GM21360 (cell line): ENCODE results near the gene MYH14.

Experiments
- ATAC-seq: cut with Tn5 transposase; IDR thresholded peaks from one replicate; pipeline ENCODE4 v1.9.1; 2021; ENCODE audit warnings: mild to moderate bottlenecking, moderate library complexity; ENCODE audit not compliant: unreplicated experiment

Gene MYH14

DNA sequence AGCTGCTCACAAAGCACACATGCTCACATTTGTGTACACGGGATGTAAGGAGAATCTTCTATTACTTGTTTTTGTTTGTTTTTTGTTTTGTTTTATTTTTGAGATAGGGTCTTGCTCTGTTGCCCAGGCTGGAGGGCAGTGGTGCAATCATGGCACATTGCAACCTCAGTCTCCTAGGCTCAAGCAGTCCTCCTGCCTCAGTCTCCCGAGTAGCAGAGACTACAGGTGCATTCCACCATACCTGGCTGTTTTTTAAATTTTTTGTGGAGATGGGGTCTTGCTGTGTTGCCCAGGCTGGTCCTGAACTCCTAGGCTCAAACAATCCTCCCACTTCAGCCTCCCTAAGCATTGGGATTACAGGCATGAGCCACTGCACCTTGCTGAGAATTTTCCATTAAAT lies 83.9 kb downstream of the MYH14 start:
- no peak for ATAC-seq

DNA sequence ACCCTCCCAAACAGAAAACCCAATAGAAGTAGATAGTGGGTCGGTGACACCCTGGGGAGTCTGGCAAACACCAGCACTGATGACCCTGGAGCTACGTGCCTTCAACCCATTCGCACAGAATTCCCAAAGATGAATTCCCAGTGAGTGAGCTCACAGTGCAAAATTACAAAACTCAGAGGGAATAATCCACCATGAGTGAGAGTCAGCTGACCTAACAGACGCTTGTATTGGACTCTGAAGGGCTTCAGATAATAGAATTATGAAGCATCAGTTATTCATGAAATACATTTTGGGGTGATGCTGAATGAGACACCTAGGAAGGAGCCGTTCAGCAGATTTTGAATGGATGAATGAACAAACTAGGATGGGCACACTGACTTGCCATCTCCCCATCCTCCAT lies 85.5 kb downstream of the MYH14 start:
- ATAC-seq: no peak

- no peak for ATAC-seq
Measured at GRCh38 chr19:50290011-50290410, 86.6 kb downstream of the MYH14 start.

DNA sequence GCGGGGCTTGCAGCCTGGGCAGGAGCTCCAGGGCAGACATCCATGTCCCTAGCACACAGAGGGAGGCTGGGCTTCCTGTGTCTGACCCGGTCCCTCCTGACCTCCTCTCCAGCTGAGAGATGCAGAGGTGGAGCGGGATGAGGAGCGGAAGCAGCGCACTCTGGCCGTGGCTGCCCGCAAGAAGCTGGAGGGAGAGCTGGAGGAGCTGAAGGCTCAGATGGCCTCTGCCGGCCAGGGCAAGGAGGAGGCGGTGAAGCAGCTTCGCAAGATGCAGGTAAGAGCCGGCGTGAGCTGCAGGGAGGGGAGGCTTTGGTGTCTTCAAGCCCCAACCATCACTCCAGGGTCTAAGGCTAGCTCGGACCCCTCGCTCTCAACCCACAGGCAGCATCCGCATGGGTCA lies 87.4 kb downstream of the MYH14 start:
- ATAC-seq: no peak

- no peak for ATAC-seq
Measured at GRCh38 chr19:50292216-50292827, 88.9 kb downstream of the MYH14 start.

DNA sequence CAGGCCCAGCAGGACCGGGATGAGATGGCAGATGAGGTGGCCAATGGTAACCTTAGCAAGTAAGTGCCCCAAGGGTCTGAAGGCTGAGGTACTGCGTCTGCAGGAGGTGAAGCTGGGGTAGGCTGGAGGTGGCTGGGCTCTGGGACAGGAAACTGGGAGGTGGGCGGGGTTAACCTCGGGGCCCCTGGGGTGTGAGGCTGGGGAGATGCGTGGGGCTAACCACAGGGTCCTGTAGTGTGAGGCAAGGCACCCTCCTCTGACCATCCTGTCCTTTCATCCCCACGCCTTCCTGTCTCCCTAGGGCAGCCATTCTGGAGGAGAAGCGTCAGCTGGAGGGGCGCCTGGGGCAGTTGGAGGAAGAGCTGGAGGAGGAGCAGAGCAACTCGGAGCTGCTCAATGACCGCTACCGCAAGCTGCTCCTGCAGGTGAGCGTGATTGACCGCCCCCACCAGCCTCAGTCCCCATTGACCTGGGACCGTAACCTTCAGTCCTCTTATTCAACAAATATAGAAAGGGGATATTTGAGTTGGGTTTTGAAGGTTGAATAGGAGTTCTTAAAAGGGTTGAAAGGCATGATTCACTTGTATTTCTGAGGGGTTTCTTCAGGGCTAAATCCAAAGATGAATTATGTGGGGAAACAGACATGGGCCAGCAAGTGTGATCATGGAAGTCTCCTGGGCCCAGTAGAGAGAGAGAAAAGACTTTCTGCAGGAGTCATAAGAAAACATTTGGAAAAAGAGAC lies 90.0 kb downstream of the MYH14 start:
- ATAC-seq: no peak

DNA sequence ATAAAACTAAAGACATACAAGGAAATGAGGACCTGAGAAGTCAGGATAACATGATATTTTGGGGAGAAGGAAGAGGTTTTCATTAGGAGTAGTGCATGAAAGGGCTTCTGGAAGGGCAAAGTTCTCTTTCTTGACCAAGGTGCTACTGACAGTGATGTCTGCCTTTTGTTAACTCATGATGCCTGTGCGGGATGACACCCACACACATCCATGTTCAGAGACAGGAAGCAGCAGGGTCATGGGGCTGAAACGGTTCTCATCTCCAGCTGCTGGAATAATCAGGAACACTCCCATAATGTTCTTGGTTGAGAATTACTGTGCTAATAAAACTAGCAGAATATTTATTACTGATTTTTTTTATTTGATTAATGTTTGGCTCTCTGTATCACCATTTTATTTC lies 96.6 kb downstream of the MYH14 start:
- ATAC-seq: no peak

DNA sequence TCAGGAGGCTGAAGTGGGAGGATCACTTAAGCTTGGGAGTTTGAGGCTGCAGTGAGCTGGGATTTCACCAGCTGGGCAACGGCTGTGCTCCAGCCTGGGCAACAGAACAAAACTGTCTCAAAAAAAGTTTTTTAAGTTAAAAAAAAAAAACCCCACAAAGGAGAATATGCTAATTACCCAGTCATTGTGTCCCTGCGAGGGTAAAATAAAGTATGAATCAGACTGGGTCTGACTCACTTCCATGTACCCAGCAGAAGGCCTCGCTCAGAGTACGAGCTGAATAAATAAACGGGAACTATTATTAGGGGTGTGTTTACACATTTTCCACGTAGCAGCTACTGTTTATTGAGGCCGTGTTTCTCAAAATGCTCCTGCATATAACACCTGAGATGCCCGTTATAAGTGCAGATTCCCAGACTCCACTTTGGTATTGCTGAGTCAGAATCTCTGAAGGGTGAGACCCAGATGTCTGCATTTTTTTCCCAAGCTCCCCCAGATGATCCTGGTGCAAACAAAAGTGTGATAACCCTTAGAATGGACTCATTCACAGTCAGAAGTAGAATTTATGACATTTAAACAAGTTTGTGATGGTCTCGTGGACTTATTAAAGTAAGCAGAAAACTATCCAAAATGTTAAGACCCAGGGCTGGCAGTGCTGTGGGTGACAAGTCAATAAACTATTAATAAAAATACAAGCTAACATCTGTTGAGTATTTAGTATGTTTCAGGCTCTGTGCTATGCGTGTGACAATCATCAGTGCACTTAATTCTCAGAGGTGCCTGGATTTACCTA lies 97.6 kb downstream of the MYH14 start:
- no peak for ATAC-seq

DNA sequence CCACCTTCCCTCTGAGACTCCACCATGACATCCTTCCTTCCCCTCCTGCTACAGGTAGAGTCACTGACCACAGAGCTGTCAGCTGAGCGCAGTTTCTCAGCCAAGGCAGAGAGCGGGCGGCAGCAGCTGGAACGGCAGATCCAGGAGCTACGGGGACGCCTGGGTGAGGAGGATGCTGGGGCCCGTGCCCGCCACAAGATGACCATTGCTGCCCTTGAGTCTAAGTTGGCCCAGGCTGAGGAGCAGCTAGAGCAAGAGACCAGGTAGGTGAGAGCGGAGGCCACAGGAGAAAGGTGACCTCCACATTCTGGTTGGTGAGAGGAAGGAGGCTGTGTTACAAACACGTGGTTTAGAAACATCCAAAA lies 98.2 kb downstream of the MYH14 start:
- ATAC-seq: no peak

GRCh38 chr19:50303558-50303957 lies 100.1 kb downstream of the MYH14 start:
- ATAC-seq: no peak

GRCh38 chr19:50308991-50309390 lies 105.6 kb downstream of the MYH14 start:
- no peak for ATAC-seq

- ATAC-seq: no peak
Measured at GRCh38 chr19:50309396-50310125, 106.1 kb downstream of the MYH14 start.

DNA sequence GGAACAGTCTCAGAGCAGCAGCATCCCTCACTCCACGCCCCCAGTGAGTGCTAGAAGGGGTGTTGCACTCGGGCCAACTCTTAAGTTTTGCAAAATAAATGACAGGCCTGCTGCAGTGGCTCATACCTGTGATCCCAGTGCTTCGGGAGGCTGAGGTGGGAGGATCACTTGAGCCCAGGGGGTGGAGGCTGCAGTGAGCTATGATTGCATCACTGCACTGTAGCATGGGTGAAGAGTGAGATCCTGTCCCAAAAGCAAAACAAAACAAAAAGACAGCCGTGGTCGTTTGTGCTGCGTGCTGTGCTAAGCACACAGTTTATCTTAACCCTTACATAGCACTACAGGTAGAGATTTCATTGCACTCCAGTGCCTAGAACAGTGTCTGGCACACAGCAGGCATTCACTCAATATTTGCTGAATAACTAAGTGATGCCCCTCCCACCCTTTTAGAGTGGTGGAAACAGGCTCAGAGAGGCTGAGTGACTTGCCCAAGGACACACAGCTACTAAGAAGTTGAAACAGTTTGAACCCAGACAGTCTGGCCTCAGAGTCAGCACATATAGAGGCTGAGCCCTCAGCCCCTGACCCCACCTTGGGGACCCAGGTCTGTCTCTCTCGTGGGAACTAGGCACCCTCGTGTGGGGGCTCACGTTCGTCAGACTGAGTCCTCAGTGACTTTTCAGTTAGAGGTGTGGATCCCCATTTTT lies 107.5 kb downstream of the MYH14 start:
- ATAC-seq: no peak

- ATAC-seq: no peak
Measured at GRCh38 chr19:50311723-50312635, 108.6 kb downstream of the MYH14 start.

GRCh38 chr19:50312967-50313811 lies 109.8 kb downstream of the MYH14 start:
- ATAC-seq: no peak

- ATAC-seq: no peak
Measured at GRCh38 chr19:50313812-50314536, 110.6 kb downstream of the MYH14 start.

GRCh38 chr19:50314724-50315708 lies 111.6 kb downstream of the MYH14 start:
- no peak for ATAC-seq
